Posterior cingulate gyrus (tissue), 11 donors: Measurements from ENCODE around the gene GABRB3.
A peak's percentile ranks its signal among the peaks of the same experiment; 100 is the strongest.

Source experiments
- DNase-seq, 10 donors: peaks; one replicate each; pipeline versions ENCODE4 v3.0.0 to v3.0.0-alpha.2; 2020 to 2021; ENCODE audit warnings: mixed read lengths in 3 of 10
- intact Hi-C: fragments of 100-400 bp; cut with DNase I; formaldehyde crosslinking; loops from one replicate; pipeline ENCODE4 v1.15.1; 2023

Gene GABRB3

GRCh38 chr15:26772154-26773066, at the start of gene GABRB3:
TSS of gene GABRB3 (minus strand) at chr15:26773066.
- peak in 5 of 10 donors; percentile 13 to 87 (median 76) for DNase-seq
- intact Hi-C loops = loop anchor here (10.0 kb wide), 1 partner anchor 108 kb away; no protein-coding TSS in a partner anchor

- DNase-seq = no peak
- intact Hi-C loops = no loop called here
These were observed 34.9 kb upstream of the GABRB3 start for GRCh38 chr15:26807517-26808427.

GRCh38 chr15:26806574-26806973, 33.7 kb upstream of the GABRB3 start:
- DNase-seq = no peak
- intact Hi-C loops = no loop called here

GRCh38 chr15:26806151-26806550, 33.3 kb upstream of the GABRB3 start:
- DNase-seq = no peak
- intact Hi-C loops = no loop called here

- no peak for DNase-seq
- intact Hi-C loops = no loop called here
These were observed 32.6 kb upstream of the GABRB3 start for GRCh38 chr15:26805470-26805869.

- intact Hi-C loops = no loop called here
- no peak for DNase-seq
These were observed 31.4 kb upstream of the GABRB3 start for GRCh38 chr15:26804063-26804804.

GRCh38 chr15:26790118-26790517, 17.3 kb upstream of the GABRB3 start:
- DNase-seq = no peak
- intact Hi-C loops = no loop called here

GRCh38 chr15:26781816-26782215, 8.9 kb upstream of the GABRB3 start:
- intact Hi-C loops = no loop called here
- no peak for DNase-seq

- no peak for DNase-seq
- intact Hi-C loops = loop anchor here (10.0 kb wide), 1 partner anchor 109 kb away; no protein-coding TSS in a partner anchor
These were observed 1.1 kb upstream of the GABRB3 start for GRCh38 chr15:26773917-26774316.

- peak; percentile 37 to 92 (median 73) for DNase-seq
- intact Hi-C loops = loop anchor here (10.0 kb wide), 1 partner anchor 108 kb away; no protein-coding TSS in a partner anchor
These were observed 406 bp upstream of the GABRB3 start for GRCh38 chr15:26773067-26773877.

- intact Hi-C loops = loop anchor here (10.0 kb wide), 1 partner anchor 107 kb away; no protein-coding TSS in a partner anchor
- peak in 9 of 10 donors; percentile 33 to 92 (median 47) for DNase-seq
These were observed 1.2 kb downstream of the GABRB3 start for GRCh38 chr15:26771578-26772153.

GRCh38 chr15:26771168-26771567, 1.7 kb downstream of the GABRB3 start:
- intact Hi-C loops = loop anchor here (10.0 kb wide), 1 partner anchor 106 kb away; no protein-coding TSS in a partner anchor
- no peak for DNase-seq

GRCh38 chr15:26767169-26767670, 5.6 kb downstream of the GABRB3 start:
- no peak for DNase-seq
- intact Hi-C loops = no loop called here

- no peak for DNase-seq
- intact Hi-C loops = no loop called here
These were observed 6.6 kb downstream of the GABRB3 start for GRCh38 chr15:26766262-26766661.

- no peak for DNase-seq
- intact Hi-C loops = no loop called here
These were observed 12.9 kb downstream of the GABRB3 start for GRCh38 chr15:26759986-26760385.

GRCh38 chr15:26758079-26758478, 14.8 kb downstream of the GABRB3 start:
- intact Hi-C loops = no loop called here
- no peak for DNase-seq

- no peak for DNase-seq
- intact Hi-C loops = no loop called here
These were observed 15.7 kb downstream of the GABRB3 start for GRCh38 chr15:26757141-26757540.

- intact Hi-C loops = no loop called here
- no peak for DNase-seq
These were observed 28.0 kb downstream of the GABRB3 start for GRCh38 chr15:26744894-26745293.

- intact Hi-C loops = no loop called here
- DNase-seq = no peak
These were observed 33.1 kb downstream of the GABRB3 start for GRCh38 chr15:26739791-26740190.
